Trophoblast cell (in vitro differentiated cells and primary cell): ENCODE data around the gene CTBP2.

Experiments
- DNase-seq, 2 donors: peaks; one replicate each; pipeline ENCODE4 v3.0.0-alpha.2; 2016
- H2AFZ ChIP-seq: 2 replicates; pipeline ENCODE4 v1.6.1; 2013; ENCODE audit warnings: low read length, moderate library complexity, mild to moderate bottlenecking; ENCODE audit not compliant: insufficient read depth, poor library complexity
- H2AK5ac ChIP-seq: 2 replicates; pipeline ENCODE4 v1.6.1; 2013; ENCODE audit warnings: mild to moderate bottlenecking, low read length
- H2BK120ac ChIP-seq: 2 replicates; pipeline ENCODE4 v1.6.1; 2013; ENCODE audit warnings: low read length, mild to moderate bottlenecking, moderate library complexity; ENCODE audit not compliant: insufficient read depth, poor library complexity
- H2BK12ac ChIP-seq: 2 replicates; pipeline ENCODE4 v1.6.1; 2013; ENCODE audit warnings: mild to moderate bottlenecking, low read length, moderate library complexity
- H2BK5ac ChIP-seq: 2 replicates; pipeline ENCODE4 v1.6.1; 2013; ENCODE audit warnings: low read length, low read depth, moderate library complexity, mild to moderate bottlenecking; ENCODE audit not compliant: poor library complexity
- H3K14ac ChIP-seq: 2 replicates; pipeline ENCODE4 v1.6.1; 2013; ENCODE audit warnings: mild to moderate bottlenecking, low read length
- H3K18ac ChIP-seq: 2 replicates; pipeline ENCODE4 v1.6.1; 2013; ENCODE audit warnings: mild to moderate bottlenecking, low read length
- H3K23ac ChIP-seq: 2 replicates; pipeline ENCODE4 v1.6.1; 2013; ENCODE audit warnings: low read length
- H3K27ac ChIP-seq: 2 replicates; pipeline ENCODE4 v1.5.1; 2013; ENCODE audit warnings: low read depth, mild to moderate bottlenecking, inconsistent platforms, low read length, moderate library complexity
- H3K27me3 ChIP-seq: 2 replicates; pipeline ENCODE4 v1.6.1; 2013; ENCODE audit warnings: inconsistent platforms, mild to moderate bottlenecking, low read length, moderate library complexity; ENCODE audit not compliant: insufficient read depth
- H3K36me3 ChIP-seq, 2 experiments: 1 replicate in 1 of 2; 2 replicates in 1 of 2; pipeline ENCODE4 v1.6.1; 2013; ENCODE audit warnings: low read length in 2 of 2, mild to moderate bottlenecking in 2 of 2, moderate library complexity in 1 of 2; ENCODE audit not compliant: insufficient read depth in 2 of 2, control insufficient read depth in 1 of 2
- H3K4ac ChIP-seq: 2 replicates; pipeline ENCODE4 v1.6.1; 2013; ENCODE audit warnings: low read depth, mild to moderate bottlenecking, low read length, moderate library complexity
- H3K4me1 ChIP-seq, 2 experiments: 1 replicate in 1 of 2; 2 replicates in 1 of 2; pipeline ENCODE4 v1.6.1; 2013; ENCODE audit warnings: low read length in 2 of 2, mild to moderate bottlenecking in 2 of 2, moderate library complexity in 1 of 2; ENCODE audit not compliant: insufficient read depth in 2 of 2, control insufficient read depth in 1 of 2
- H3K4me2 ChIP-seq: 2 replicates; pipeline ENCODE4 v1.6.1; 2013; ENCODE audit warnings: inconsistent platforms, mild to moderate bottlenecking, low read length, moderate library complexity
- H3K4me3 ChIP-seq: 2 replicates; pipeline ENCODE4 v1.5.1; 2013; ENCODE audit warnings: mild to moderate bottlenecking, low read depth, low read length, inconsistent platforms
- H3K79me1 ChIP-seq: one replicate; pipeline ENCODE4 v1.6.1; 2013; ENCODE audit warnings: low read length
- H3K79me2 ChIP-seq: 2 replicates; pipeline ENCODE4 v1.6.1; 2013; ENCODE audit warnings: low read length, mild to moderate bottlenecking; ENCODE audit not compliant: control insufficient read depth, insufficient read depth, poor library complexity
- H3K9ac ChIP-seq: 2 replicates; pipeline ENCODE4 v1.6.1; 2013; ENCODE audit warnings: mild to moderate bottlenecking, low read length
- H3K9me3 ChIP-seq: 2 replicates; pipeline ENCODE4 v1.6.1; 2013; ENCODE audit warnings: low read depth, mild to moderate bottlenecking, control low read depth, inconsistent platforms, low read length; ENCODE audit not compliant: insufficient read depth
- H4K12ac ChIP-seq: 2 replicates; pipeline ENCODE4 v1.6.1; 2013; ENCODE audit warnings: low read depth, mild to moderate bottlenecking, low read length, moderate library complexity
- H4K8ac ChIP-seq: 2 replicates; pipeline ENCODE4 v1.6.1; 2013; ENCODE audit warnings: low read depth, mild to moderate bottlenecking, low read length, moderate library complexity
- H4K91ac ChIP-seq: one replicate; pipeline ENCODE4 v1.6.1; 2013; ENCODE audit warnings: low read depth, mild to moderate bottlenecking, low read length, moderate library complexity
- WGBS: extraction: QIAGEN DNeasy Blood & Tissue Kit; methylation state at CpG from one replicate; pipeline ENCODE4 v1.1.7; 2013; ENCODE audit warnings: missing lambda C conversion rate; ENCODE audit not compliant: insufficient read length, insufficient coverage; ENCODE audit errors: extremely low coverage; 5-methylcytosine and 5-hydroxymethylcytosine counted together

CTBP2 gene

GRCh38 chr10:125159486-125159931, 854 bp downstream of the CTBP2 start:
- peak overlapping the region; percentile 17 for H2AFZ ChIP-seq
- no CpG with 5 or more reads among the region's 66 CpGs for WGBS
- H3K79me2 ChIP-seq: peaks cover 24% of the 10 kb centered on the region
- H3K4ac ChIP-seq: peak overlapping the region; percentile 84
- peak overlapping the region; percentile 93 for H3K9ac ChIP-seq
- H3K23ac ChIP-seq: no peak overlapping the region
- H3K36me3 ChIP-seq: no peaks in the 10 kb centered on the region
- H3K79me1 ChIP-seq: peaks cover 27% of the 10 kb centered on the region
- H2BK5ac ChIP-seq: peak overlapping the region; percentile 77
- H3K9me3 ChIP-seq: no peaks in the 10 kb centered on the region
- DNase-seq: peak in 1 of 2 donors; percentile 57
- H4K91ac ChIP-seq: peak overlapping the region; percentile 91
- H4K12ac ChIP-seq: peak overlapping the region; percentile 55
- peaks cover 9 to 18% of the 10 kb centered on the region in 2 experiments for H3K4me1 ChIP-seq
- peak overlapping the region; percentile 4 for H4K8ac ChIP-seq
- peak overlapping the region; percentile 71 for H3K18ac ChIP-seq
- peak overlapping the region; percentile 75 for H3K4me2 ChIP-seq
- H3K14ac ChIP-seq: peak overlapping the region; percentile 82
- no peak overlapping the region for H2AK5ac ChIP-seq
- peak overlapping the region; percentile 97 for H3K27ac ChIP-seq
- H3K27me3 ChIP-seq: no peaks in the 10 kb centered on the region
- peak overlapping the region; percentile 60 for H2BK120ac ChIP-seq
- H3K4me3 ChIP-seq: peak overlapping the region; percentile 98
- no peak overlapping the region for H2BK12ac ChIP-seq

GRCh38 chr10:125158601-125159485, 1.5 kb downstream of the CTBP2 start:
- H3K23ac ChIP-seq: no peak overlapping the region
- H3K4me3 ChIP-seq: peak overlapping the region; percentile 98
- H3K14ac ChIP-seq: peak overlapping the region; percentile 93
- H3K9me3 ChIP-seq: no peaks in the 10 kb centered on the region
- peak overlapping the region; percentile 62 for H4K8ac ChIP-seq
- H3K9ac ChIP-seq: peak overlapping the region; percentile 98
- H2BK120ac ChIP-seq: peak overlapping the region; percentile 96
- peaks cover 12 to 22% of the 10 kb centered on the region in 2 experiments for H3K4me1 ChIP-seq
- peak overlapping the region; percentile 33 for H2BK12ac ChIP-seq
- H3K79me2 ChIP-seq: peaks cover 25% of the 10 kb centered on the region
- no peaks in the 10 kb centered on the region for H3K27me3 ChIP-seq
- peak overlapping the region; percentile 95 for H3K4me2 ChIP-seq
- H2BK5ac ChIP-seq: peak overlapping the region; percentile 87
- H3K36me3 ChIP-seq: no peaks in the 10 kb centered on the region
- peaks cover 27% of the 10 kb centered on the region for H3K79me1 ChIP-seq
- H2AFZ ChIP-seq: peak overlapping the region; percentile 48
- DNase-seq: peak in 1 of 2 donors; percentile 58
- H4K91ac ChIP-seq: peak overlapping the region; percentile 91
- H3K18ac ChIP-seq: peak overlapping the region; percentile 97
- WGBS: no CpG with 5 or more reads among the region's 115 CpGs
- peak overlapping the region; percentile 98 for H3K4ac ChIP-seq
- peak overlapping the region; percentile 80 for H4K12ac ChIP-seq
- peak overlapping the region; percentile 81 for H2AK5ac ChIP-seq
- H3K27ac ChIP-seq: peak overlapping the region; percentile 97

DNA sequence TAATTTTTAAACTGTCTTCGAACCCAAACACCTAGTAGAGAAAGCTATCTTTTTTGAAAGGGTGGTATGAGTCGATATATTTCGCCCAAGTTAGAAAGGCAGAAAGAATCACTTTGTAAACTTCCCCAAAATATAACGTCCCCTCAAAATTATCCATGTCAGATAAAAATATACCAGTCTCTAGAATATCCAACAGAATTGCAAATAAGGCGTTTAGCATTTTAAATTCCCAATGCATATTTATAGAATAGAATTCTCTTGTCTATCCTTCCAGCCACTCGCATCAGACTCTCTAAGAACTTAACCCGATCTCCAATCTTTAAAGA, 2.1 kb downstream of the CTBP2 start:
- Histone ChIP-seq H3K4me2 (peak overlapping the region; percentile 95), H3K27me3 (no peaks in the 10 kb centered on the region), H4K12ac (no peak overlapping the region), H3K14ac (no peak overlapping the region), H3K9ac (peak overlapping the region; percentile 98), H3K4me3 (peak overlapping the region; percentile 98), H3K79me1 (peaks cover 27% of the 10 kb centered on the region), H2AFZ (no peak overlapping the region), H3K36me3 (no peaks in the 10 kb centered on the region), H4K8ac (no peak overlapping the region), H2BK12ac (no peak overlapping the region), H2BK120ac (no peak overlapping the region), H3K79me2 (peaks cover 25% of the 10 kb centered on the region), H3K18ac (no peak overlapping the region), H4K91ac (no peak overlapping the region), H2BK5ac (no peak overlapping the region), H3K4ac (no peak overlapping the region), H3K4me1 (peaks cover 12 to 25% of the 10 kb centered on the region in 2 experiments), H3K23ac (no peak overlapping the region), H2AK5ac (no peak overlapping the region), H3K9me3 (no peaks in the 10 kb centered on the region), H3K27ac (no peak overlapping the region)
- no peak for DNase-seq
- no CpG with 5 or more reads among the region's 7 CpGs for WGBS

DNA sequence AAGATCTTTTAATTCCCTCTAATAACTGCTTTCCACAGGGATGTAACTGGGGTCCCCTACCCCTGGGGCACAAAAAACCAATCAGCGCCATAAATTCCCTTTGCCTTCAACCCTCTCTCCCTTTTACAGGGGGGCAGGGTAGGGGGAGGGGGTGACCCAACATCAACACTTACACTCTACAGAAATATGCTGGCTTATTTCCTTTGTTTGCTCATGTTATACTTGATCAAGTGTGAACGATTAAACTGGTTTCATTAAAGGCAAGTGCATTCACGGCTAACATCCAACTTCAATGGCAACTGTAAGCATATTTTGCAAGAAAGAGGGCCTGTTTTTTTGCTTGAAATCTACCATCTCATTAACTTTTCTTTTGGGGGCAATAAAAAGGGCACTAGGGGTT, 2.9 kb downstream of the CTBP2 start:
- Histone ChIP-seq H3K27ac (no peak overlapping the region), H2AK5ac (no peak overlapping the region), H3K18ac (no peak overlapping the region), H4K12ac (no peak overlapping the region), H3K4me3 (no peak overlapping the region), H2BK12ac (no peak overlapping the region), H3K4me2 (peak overlapping the region; percentile 47), H3K9me3 (no peaks in the 10 kb centered on the region), H3K4me1 (peaks cover 17 to 31% of the 10 kb centered on the region in 2 experiments), H3K79me2 (peaks cover 31% of the 10 kb centered on the region), H4K91ac (no peak overlapping the region), H3K23ac (no peak overlapping the region), H2BK5ac (no peak overlapping the region), H2BK120ac (no peak overlapping the region), H2AFZ (no peak overlapping the region), H3K79me1 (peaks cover 30% of the 10 kb centered on the region), H3K36me3 (no peaks in the 10 kb centered on the region), H3K27me3 (no peaks in the 10 kb centered on the region), H3K4ac (peak overlapping the region; percentile 66), H3K14ac (no peak overlapping the region), H4K8ac (no peak overlapping the region), H3K9ac (no peak overlapping the region)
- no CpG with 5 or more reads among the region's 3 CpGs for WGBS
- DNase-seq: no peak
